ENCODE results near the gene MYOD1. TPM values are rescaled to one million over a fixed set of nuclear protein-coding genes. Genes with fewer than 3 reads are reported as not detected.

MYOD1 gene
- total RNA-seq, 1 experiment from 2014 or later, result not detected

DNA sequence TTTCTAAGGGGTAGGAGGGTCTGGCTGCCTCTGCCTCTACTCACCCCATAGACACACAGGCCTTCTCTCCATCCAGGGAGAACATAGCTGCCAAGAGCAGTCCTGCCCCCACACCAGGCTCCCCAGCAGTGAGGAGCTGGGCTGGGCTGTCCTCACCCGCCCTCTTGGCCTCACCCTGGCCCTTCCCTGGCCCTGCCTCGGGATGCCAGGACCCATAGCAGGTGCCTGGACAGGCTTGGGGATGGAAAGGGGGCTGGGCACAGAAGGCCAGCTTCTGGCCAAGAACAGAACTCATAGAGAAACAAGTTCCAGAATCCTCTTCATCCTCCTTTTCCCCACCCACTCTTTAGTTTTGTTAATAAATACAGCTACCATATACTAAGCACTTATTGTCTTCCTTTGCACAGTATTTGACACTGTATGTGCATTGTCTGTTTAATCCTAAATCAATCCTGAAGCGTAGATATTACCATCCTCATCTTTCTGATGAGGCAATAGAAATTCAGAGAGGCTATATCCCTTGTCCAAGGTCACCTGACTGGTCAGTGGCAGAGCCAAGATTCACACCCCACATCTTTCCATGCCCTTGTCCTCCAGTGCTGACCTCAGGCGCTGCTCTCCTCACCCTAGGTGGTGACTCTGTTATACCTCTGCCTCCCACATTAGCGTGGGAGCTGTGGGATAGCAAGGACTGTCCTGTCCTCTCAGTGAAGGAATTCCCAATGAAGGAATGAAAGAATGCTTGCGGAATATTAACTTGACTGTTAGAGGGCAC is 22.0 kb upstream of the MYOD1 start:
- Mint-ChIP-seq H3K36me3 (ENCODE audit: insufficient read depth, unreplicated experiment) (no peaks in the 10 kb centered on the region), H3K27ac (ENCODE audit: unreplicated experiment) (no peak overlapping the region), H3K4me1 (ENCODE audit: low read depth, unreplicated experiment) (no peaks in the 10 kb centered on the region), H3K9me3 (ENCODE audit: low read depth, unreplicated experiment) (no peaks in the 10 kb centered on the region), H3K4me3 (ENCODE audit: low read depth, unreplicated experiment) (no peak overlapping the region), H3K27me3 (ENCODE audit: unreplicated experiment) (peaks cover 59% of the 10 kb centered on the region)
- TF ChIP-seq, protein P1, sequence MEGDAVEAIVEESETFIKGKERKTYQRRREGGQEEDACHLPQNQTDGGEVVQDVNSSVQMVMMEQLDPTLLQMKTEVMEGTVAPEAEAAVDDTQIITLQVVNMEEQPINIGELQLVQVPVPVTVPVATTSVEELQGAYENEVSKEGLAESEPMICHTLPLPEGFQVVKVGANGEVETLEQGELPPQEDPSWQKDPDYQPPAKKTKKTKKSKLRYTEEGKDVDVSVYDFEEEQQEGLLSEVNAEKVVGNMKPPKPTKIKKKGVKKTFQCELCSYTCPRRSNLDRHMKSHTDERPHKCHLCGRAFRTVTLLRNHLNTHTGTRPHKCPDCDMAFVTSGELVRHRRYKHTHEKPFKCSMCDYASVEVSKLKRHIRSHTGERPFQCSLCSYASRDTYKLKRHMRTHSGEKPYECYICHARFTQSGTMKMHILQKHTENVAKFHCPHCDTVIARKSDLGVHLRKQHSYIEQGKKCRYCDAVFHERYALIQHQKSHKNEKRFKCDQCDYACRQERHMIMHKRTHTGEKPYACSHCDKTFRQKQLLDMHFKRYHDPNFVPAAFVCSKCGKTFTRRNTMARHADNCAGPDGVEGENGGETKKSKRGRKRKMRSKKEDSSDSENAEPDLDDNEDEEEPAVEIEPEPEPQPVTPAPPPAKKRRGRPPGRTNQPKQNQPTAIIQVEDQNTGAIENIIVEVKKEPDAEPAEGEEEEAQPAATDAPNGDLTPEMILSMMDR (IDR thresholded peaks at IDR 0.05; ENCODE audit: unreplicated experiment), result no peak
- BruUV-seq (replicated peaks), result no TSS peak
- intact Hi-C loops (cut with micrococcal nuclease; ENCODE audit: unreplicated experiment), result no loop called here
- no peak for DNase-seq
- CTCF ChIA-PET, result no interaction called here

DNA sequence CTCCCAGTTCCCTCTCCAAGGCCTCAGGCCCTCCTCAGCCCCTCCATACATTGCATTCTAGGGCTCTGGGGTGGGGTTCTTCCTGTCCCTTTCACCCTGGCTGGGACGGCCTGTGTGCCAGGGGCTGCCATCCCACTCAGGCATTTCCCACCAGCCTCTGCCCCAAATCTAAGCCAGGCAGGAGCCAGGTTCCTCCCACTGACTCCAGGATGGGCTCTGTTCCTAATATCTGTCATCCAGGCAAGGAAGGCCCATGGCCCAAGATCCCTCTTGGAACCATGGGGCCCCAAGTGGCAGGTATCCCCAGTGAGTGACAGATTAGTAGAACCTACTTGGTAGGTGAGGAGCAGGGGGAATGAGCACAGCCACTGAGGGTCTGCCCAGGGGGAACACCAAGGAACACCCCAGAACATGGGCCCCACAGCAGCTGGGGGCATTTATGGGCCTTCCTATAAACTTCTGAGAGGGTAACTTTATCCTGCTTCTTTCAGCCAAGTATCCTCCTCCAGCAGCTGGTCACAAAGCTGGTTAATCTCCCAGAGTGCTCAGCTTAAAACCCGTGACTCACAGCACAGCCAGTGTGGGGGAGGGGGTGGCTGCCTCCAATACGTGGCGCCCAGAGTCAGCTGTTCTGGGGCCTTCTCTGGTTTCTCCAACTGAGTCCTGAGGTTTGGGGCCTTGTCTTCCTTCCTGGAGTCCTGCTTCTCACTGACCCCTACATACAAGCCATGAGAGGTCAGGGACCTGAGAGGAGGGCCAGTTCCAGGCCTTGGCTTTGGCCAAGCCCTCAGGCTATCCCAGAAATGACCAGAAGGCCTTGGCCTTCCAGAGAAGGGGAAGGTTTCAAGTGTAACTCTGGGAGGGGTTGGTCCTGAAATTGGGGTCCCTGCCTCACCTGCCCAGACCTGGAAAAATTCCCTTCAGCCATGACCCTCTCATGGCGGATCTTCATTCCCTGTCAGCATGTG is 19.9 kb upstream of the MYOD1 start:
- peaks cover 50% of the 10 kb centered on the region for H3K27me3 Mint-ChIP-seq (ENCODE audit: unreplicated experiment)

DNA sequence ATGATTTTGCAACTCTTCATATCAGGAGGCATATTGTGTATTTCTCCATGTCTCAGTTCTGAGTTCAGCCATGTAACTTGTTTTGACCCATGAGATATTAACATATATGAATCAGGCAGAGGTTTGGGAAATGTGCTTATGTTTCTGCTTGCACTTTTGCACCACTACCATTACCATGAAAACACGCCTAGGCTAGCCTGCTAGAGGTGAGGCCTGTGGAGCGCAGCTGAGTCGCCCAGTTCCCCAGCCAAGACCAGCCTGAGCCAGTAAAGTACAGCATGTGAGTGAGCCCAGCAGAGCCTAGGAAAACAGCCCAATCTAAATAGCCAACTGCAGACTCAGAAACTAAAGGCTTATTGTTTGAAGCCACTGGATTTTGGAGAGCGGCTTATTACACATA is 18.4 kb upstream of the MYOD1 start:
- BruUV-seq (replicated peaks), result no TSS peak
- H3K4me1 Mint-ChIP-seq (ENCODE audit: low read depth, unreplicated experiment), result no peaks in the 10 kb centered on the region
- TF ChIP-seq, protein P1 (IDR thresholded peaks at IDR 0.05; ENCODE audit: unreplicated experiment), result no peak
- no peaks in the 10 kb centered on the region for H3K36me3 Mint-ChIP-seq (ENCODE audit: insufficient read depth, unreplicated experiment)
- no peak overlapping the region for H3K4me3 Mint-ChIP-seq (ENCODE audit: low read depth, unreplicated experiment)
- intact Hi-C loops (cut with micrococcal nuclease; ENCODE audit: unreplicated experiment), result no loop called here
- peaks cover 50% of the 10 kb centered on the region for H3K27me3 Mint-ChIP-seq (ENCODE audit: unreplicated experiment)
- H3K27ac Mint-ChIP-seq (ENCODE audit: unreplicated experiment), result no peak overlapping the region
- peaks cover 6% of the 10 kb centered on the region for H3K9me3 Mint-ChIP-seq (ENCODE audit: low read depth, unreplicated experiment)
- DNase-seq, result no peak
- CTCF ChIA-PET, result no interaction called here

More for the DNA sequence above, 19.9 kb upstream of the MYOD1 start:
- Mint-ChIP-seq H3K4me1 (ENCODE audit: low read depth, unreplicated experiment) (no peaks in the 10 kb centered on the region), H3K4me3 (ENCODE audit: low read depth, unreplicated experiment) (no peak overlapping the region), H3K27ac (ENCODE audit: unreplicated experiment) (no peak overlapping the region), H3K36me3 (ENCODE audit: insufficient read depth, unreplicated experiment) (no peaks in the 10 kb centered on the region), H3K9me3 (ENCODE audit: low read depth, unreplicated experiment) (peaks cover 6% of the 10 kb centered on the region)
- no peak for DNase-seq
- BruUV-seq (replicated peaks), result no TSS peak
- intact Hi-C loops (cut with micrococcal nuclease; ENCODE audit: unreplicated experiment), result no loop called here
- TF ChIP-seq, protein P1 (IDR thresholded peaks at IDR 0.05; ENCODE audit: unreplicated experiment), result no peak
- CTCF ChIA-PET, result no interaction called here

DNA sequence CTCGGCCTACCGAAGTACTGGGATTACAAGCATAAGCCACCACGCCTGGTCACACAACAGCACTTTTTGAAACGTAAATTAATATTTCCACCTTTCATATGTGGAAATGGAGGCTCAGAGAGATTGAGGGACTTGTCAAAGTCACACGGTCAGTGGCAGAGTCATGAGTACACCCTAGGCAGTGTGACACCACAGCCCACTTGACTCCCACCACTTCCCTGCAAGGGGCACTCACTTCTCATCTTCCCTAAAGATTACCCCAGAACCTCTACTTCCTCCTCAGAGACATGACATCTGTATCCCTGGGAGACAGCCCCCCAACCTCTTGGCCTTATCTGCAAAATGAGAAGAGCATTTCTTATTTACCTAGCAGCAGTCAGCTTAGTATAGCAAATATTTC is 16.5 kb upstream of the MYOD1 start:
- TF ChIP-seq, protein P1 (IDR thresholded peaks at IDR 0.05; ENCODE audit: unreplicated experiment), result no peak
- Mint-ChIP-seq H3K4me1 (ENCODE audit: low read depth, unreplicated experiment) (no peaks in the 10 kb centered on the region), H3K27me3 (ENCODE audit: unreplicated experiment) (peaks cover 35% of the 10 kb centered on the region), H3K4me3 (ENCODE audit: low read depth, unreplicated experiment) (no peak overlapping the region), H3K27ac (ENCODE audit: unreplicated experiment) (no peak overlapping the region), H3K9me3 (ENCODE audit: low read depth, unreplicated experiment) (peaks cover 6% of the 10 kb centered on the region), H3K36me3 (ENCODE audit: insufficient read depth, unreplicated experiment) (no peaks in the 10 kb centered on the region)
- intact Hi-C loops (cut with micrococcal nuclease; ENCODE audit: unreplicated experiment), result no loop called here
- CTCF ChIA-PET, result no interaction called here
- no TSS peak for BruUV-seq (replicated peaks)
- no peak for DNase-seq
